ENCODE data around the gene KCTD13. TPM values are rescaled to one million over a fixed set of nuclear protein-coding genes. Genes with fewer than 3 reads are reported as not detected.
"Not testable (repeated sequence)": the region's sequence is repeated elsewhere in the genome, so short reads cannot be mapped to it uniquely, and the experiment has no call there.

The KCTD13 gene
- total RNA-seq, 3 donors from 2014 or later: 14.3 to 20.5 (median 18.7) TPM

- Histone ChIP-seq H3K27me3 (no peaks in the 10 kb centered on the region), H3K9me3 (no peaks in the 10 kb centered on the region), H3K4me1 (no peaks in the 10 kb centered on the region), H3K36me3 (no peaks in the 10 kb centered on the region), H3K27ac (peak overlapping the region; percentile 30 to 65), H3K4me3 (no peak overlapping the region)
- TF ChIP-seq POLR2A (IDR thresholded peaks at IDR 0.05): no peak
- TF ChIP-seq CTCF (IDR thresholded peaks at IDR 0.05): no peak
- intact Hi-C loops (cut with DNase I; ENCODE audit: low total_unique reads): no loop called here
- no peak for DNase-seq (ENCODE audit: low spot score in 2 of 2)
Observed at GRCh38 chr16:29943846-29944799, 18.1 kb upstream of the KCTD13 start.

- no peaks in the 10 kb centered on the region for H3K9me3 ChIP-seq
- H3K27ac ChIP-seq: no peak overlapping the region
- no peaks in the 10 kb centered on the region for H3K4me1 ChIP-seq
- intact Hi-C loops (cut with DNase I; ENCODE audit: low total_unique reads): no loop called here
- DNase-seq (ENCODE audit: low spot score in 2 of 2): no peak
- TF ChIP-seq CTCF (IDR thresholded peaks at IDR 0.05) (no peak), POLR2A (IDR thresholded peaks at IDR 0.05) (no peak), POLR2AphosphoS5 (IDR thresholded peaks at IDR 0.05) (no peak)
- no peaks in the 10 kb centered on the region for H3K36me3 ChIP-seq
- no peak overlapping the region for H3K4me3 ChIP-seq
- H3K27me3 ChIP-seq: no peaks in the 10 kb centered on the region
Observed at GRCh38 chr16:29940656-29941055, 14.6 kb upstream of the KCTD13 start.

- H3K9me3 ChIP-seq; H3K36me3 ChIP-seq; H3K27me3 ChIP-seq; H3K4me1 ChIP-seq; H3K27ac ChIP-seq; intact Hi-C loops (cut with DNase I; ENCODE audit: low total_unique reads); DNase-seq (ENCODE audit: low spot score in 2 of 2); H3K4me3 ChIP-seq: not testable (repeated sequence)
Observed at GRCh38 chr16:29931750-29932149, 5.7 kb upstream of the KCTD13 start.

- Histone ChIP-seq H3K27ac (peak overlapping the region; percentile 86 to 89), H3K27me3 (no peaks in the 10 kb centered on the region), H3K4me3 (peak overlapping the region in 2 of 3 donors; percentile 72 to 99), H3K36me3 (no peaks in the 10 kb centered on the region), H3K4me1 (peaks cover 0 to 10% of the 10 kb centered on the region in 2 donors), H3K9me3 (no peaks in the 10 kb centered on the region)
- TF ChIP-seq CTCF (IDR thresholded peaks at IDR 0.05): no peak
- no peak for TF ChIP-seq POLR2AphosphoS5 (IDR thresholded peaks at IDR 0.05)
- no peak for TF ChIP-seq POLR2A (IDR thresholded peaks at IDR 0.05)
- DNase-seq (ENCODE audit: low spot score in 2 of 2): peak in 1 of 2 donors; percentile 7
- intact Hi-C loops (cut with DNase I; ENCODE audit: low total_unique reads): no loop called here
Observed at GRCh38 chr16:29927070-29927905, 1.3 kb upstream of the KCTD13 start.

GRCh38 chr16:29926711-29927052 lies 656 bp upstream of the KCTD13 start:
- TF ChIP-seq POLR2A (IDR thresholded peaks at IDR 0.05): no peak
- no peak for TF ChIP-seq CTCF (IDR thresholded peaks at IDR 0.05)
- TF ChIP-seq POLR2AphosphoS5 (IDR thresholded peaks at IDR 0.05): no peak
- peak in 1 of 2 donors; percentile 47 for DNase-seq (ENCODE audit: low spot score in 2 of 2)
- Histone ChIP-seq H3K9me3 (no peaks in the 10 kb centered on the region), H3K27ac (peak overlapping the region; percentile 86 to 89), H3K4me1 (peaks cover 0 to 10% of the 10 kb centered on the region in 2 donors), H3K4me3 (peak overlapping the region; percentile 72 to 99 (median 90)), H3K36me3 (no peaks in the 10 kb centered on the region), H3K27me3 (no peaks in the 10 kb centered on the region)
- intact Hi-C loops (cut with DNase I; ENCODE audit: low total_unique reads): no loop called here

Measured in breast epithelium (tissue), 4 donors.